Left renal pelvis (tissue), 4 donors: ENCODE measurements around the gene RALY. TPM values are rescaled to one million over a fixed set of nuclear protein-coding genes. Genes with fewer than 3 reads are reported as not detected.

Experiments used
- DNase-seq, 4 donors: peaks; one replicate each; pipeline ENCODE4 v3.0.0-alpha.2; 2013; ENCODE audit warnings: low read depth in 4 of 4, low spot score in 3 of 4
- polyA plus RNA-seq, 4 donors: library from polyadenylated mRNA; unstranded; fragments of 120-200 nt; gene quantifications; one replicate each; pipeline ENCODE4 v1.2.1, GENCODE V29; 2013; ENCODE audit not compliant: insufficient read length in 4 of 4

RALY gene
- polyA plus RNA-seq, 4 donors = 146 to 190 (median 160) TPM

DNA sequence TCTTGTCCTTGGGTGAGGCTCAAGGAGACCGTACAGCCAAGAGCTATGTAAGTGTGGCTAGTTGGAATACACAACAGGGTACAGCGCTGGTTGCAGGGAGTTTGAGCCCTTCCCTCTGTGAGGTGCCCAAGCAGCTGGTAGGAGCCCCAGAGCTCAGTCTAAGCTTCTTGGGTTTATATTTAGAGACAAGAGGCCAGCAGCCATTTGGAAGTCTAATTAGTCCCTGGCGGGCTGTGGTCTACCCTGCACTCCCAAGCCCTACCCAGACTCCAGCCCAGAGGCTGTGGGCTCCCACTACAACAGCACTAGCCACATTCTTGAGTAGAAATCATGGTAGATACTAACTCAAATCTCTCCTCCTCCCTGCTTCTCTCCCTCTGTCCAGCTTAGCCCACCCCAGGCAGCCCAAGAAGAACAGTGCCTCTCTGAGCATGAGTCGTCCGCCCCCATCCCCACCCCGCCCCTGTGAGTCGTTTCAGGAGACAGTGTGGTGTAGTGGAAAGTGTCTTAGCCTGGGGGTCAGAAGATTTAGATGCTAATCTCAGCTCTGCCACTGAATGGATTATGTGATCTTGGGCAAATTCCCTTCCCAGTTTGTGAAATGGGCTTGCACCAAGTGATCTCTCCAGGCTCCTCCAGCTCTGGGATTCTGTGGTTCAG is 80.5 kb downstream of the RALY start:
- DNase-seq = no peak

DNA sequence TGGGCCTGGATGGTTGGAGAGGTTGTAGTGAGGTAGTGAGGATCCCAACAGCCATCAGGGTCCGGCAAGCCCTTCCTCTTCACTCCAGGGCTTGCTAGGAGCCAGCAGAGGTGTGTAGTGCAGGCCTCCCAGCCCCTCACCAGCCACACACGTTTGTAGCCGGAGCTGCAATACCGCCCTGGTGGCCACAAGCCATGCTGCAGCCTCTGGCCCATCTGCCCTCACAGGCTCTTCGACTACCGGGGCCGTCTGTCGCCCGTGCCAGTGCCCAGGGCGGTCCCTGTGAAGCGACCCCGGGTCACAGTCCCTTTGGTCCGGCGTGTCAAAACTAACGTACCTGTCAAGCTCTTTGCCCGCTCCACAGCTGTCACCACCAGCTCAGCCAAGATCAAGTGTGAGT is 81.9 kb downstream of the RALY start:
- DNase-seq = no peak

DNA sequence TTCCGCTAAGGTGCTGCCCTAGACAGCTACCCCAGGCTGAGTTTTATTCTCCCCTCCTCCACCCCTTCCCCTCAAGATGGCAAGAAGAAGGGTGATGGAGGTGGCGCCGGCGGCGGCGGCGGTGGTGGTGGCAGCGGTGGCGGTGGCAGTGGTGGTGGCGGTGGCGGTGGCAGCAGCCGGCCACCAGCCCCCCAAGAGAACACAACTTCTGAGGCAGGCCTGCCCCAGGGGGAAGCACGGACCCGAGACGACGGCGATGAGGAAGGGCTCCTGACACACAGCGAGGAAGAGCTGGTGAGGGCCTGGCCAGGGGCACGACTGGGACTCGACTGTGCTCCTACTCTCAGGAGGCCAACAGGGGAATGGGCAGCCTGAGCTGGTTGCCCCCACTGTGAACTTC is 83.2 kb downstream of the RALY start:
- no peak for DNase-seq

DNA sequence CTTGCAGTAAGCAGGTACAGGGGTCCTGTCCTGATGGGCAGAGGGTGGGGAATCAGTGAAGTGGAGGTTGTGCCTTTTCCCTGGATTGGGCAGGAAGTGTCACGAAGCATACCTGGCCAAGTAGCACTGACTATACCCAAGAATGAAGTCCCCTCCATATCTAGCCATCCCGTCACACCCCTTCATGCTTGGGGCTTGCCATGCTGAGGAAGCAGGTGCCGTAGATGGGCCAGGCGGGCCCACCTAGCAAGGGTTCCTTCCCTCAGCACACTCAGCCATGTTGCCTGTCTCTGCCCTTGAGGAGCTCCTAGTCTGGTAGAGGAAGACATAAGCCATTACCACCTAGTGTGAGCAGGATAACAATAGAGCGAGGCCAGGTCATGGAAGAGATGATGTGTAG is 84.8 kb downstream of the RALY start:
- no peak for DNase-seq

DNA sequence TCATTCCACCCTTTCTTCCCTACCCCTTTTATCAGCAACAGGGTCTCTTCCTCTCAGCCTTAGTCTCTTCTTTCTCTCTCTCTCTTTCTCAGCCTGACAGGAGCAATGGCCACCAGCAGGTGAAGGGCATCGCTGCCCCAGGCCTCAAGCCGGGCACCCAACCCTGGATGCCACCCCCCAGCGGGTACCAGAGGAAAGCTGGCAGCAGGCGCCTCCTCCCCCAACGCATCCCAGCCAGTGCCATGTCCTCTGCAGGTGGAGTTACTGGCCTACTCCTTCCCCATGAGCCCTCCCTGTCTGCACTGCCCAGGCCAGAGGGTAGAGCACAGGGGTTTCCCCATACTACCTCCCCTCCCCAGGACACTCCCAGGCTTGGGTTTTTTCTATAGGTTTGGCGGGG is 86.1 kb downstream of the RALY start:
- no peak for DNase-seq

DNA sequence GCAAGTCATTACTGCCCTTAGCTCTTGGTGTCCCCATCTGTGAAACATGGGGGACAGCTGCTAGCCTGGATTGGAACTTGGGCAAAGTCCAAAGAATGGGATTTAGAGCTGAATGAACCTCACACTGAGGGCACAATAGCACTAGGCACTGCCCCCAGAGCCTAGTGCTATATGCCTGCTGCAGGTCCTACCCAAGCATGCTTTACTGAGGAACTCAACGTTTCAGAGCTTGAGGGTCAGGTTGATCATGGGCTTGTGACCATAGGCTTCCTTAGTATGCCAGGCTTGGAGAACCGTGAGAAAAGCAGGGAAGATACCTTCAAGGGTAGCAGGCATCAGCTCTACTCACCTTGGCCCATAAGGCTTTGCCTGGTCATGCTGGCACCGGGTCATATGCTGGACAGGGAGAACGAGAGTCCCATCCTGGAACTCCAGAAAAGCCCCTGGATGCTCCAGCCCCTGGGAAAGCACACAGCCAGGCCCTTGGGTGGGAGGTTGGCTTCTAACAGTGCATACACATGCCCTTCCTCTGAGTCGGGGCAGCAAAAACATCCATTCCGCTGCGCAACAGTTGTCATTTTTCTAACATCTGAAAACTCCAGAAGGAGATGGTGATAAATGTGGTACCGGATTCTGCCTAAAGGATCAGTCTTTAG is 88.6 kb downstream of the RALY start:
- no peak for DNase-seq

DNA sequence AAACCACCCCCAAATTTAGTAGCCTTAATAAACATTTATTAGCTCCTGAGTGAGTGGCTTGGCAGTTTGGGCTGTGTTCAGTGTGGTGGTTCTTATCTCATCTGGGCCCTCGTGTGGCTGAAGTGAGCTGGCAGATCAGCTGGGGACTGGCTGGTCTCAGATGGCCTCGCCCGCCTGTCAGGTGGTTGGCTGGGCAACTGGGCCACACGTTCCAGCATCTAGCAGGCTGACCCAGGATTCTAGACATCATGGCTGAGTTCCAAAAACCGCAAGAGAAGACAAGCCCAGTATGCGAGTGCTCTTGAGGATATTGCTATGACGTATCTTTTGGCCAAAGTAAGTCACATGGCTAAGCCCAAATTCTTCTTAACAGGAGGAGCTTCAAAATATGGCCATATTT is 89.4 kb downstream of the RALY start:
- no peak for DNase-seq

DNA sequence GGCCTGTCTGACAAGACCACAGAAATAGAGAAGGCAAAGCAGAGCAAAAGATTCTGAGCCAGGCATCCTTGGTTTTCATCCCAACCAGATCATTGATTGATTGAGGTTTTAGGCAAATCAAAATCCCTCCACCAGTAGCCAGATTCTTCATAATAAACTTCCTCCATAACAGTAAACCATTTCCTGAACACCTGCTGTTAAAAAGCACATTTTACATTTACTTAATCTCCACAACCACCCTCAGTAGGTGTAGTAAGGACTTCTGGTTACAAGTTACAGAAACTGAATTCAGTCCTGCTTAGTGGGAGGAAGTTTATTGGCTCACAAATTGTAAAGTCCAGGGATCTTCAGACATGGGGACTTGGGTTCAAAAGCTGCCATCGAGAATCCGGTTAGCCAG is 90.1 kb downstream of the RALY start:
- DNase-seq = no peak

DNA sequence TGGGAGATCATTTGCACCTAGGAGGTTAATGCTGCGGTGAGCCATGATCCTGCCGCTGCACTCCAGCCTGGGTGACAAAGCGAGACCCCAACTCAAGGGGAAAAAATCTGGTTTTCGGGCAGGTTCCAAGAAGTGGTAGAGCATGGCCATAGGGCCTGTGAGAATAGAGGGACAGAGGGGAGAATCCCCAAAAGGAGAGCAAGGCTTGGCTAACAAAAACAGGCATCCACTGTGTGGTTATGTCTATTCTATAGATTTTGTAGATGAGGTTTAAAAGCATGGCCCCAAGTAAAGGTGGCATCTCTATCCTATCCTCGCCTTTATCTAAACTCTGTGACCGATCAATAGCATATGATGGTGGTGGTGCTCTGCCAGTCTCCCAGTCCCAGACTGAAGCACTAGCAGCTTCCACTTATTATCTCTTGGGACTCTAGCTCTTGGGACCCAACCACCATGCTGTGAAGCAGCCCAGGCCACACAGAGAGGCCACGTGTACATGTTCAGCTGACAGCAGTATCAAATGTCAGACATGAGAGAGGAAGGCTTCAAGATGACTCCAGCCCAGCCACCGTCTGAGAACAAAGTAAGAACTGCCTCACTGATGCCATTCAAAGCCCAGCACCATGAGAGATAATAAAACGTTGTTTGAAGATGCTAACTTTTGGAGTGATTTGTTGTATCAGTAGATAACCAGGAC is 90.7 kb downstream of the RALY start:
- no peak for DNase-seq

DNA sequence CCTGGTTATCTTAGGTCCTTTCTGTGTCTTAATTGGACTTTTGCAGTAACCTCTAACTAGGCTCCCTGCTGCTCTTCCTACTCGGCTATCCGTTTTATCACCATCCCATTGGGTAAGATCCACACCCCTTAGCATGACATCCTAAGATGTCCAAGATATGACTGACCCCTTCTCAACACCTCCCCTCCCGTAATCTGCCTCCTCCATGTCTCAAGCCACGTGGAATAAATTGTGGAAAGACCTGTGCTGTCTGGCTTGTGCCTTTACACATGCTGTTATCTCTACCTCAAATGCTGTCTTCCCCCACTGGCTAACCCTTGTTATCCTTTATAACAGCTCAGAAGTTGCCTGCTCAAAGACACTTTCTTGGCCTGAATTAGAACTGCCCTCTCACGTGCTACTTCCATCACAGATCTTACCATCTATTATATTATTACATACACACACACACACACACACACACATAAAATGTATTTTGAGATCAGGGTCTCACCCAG is 91.9 kb downstream of the RALY start:
- no peak for DNase-seq

DNA sequence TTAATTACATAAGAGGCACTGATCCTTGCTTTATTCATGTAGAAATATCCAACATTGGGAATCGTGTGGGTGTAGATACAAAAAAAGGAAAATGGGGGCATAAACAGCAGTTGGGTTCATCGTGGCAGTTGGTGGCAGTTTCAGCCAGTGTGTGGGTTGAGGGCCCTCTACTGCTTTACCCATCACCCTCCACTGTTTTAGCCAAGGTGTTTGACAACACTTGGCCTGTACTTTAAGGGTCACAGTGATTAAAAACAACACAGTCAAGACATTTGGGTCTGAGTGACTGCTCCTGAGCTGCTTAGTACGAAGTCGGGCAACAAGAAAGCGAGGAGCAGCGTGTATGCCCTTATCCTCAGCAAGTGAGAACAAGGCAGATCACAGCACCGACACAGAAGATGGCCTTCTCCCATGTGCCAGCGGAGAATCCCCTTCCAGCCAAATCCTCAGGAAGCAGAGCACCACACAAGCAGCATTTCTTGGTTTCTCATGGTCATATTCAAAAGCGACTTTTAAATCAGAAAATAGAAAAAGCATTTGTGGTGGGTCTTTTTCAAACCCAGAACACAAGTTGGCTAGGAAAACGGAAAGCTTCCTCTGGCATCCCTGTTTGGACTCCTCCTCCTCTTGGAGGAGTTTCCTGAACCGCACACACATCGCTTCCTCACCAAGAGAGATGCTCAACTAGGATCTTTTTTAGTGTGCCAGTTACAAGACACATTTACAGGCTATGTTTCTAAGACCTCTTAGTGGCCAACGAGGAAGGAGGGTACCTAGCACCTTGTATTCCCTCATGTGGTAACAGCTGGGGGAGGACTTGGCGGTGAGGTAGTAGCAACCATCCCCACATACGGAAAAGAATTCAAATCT is 94.8 kb downstream of the RALY start:
- no peak for DNase-seq

DNA sequence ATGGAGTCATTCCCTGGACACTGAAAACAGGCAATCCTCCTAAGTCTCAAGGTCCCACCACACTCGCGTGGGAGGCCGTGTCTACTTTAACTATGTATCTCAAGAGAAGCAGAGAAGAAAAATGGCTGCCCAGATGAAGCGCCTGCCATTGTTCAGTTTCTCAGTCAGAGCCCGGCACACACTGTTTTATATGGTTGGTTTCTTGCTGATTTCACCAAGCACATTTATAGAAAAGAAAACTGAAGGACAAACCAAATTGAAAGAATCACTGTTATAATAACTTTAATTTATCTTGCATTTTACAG is 95.4 kb downstream of the RALY start:
- no peak for DNase-seq

DNA sequence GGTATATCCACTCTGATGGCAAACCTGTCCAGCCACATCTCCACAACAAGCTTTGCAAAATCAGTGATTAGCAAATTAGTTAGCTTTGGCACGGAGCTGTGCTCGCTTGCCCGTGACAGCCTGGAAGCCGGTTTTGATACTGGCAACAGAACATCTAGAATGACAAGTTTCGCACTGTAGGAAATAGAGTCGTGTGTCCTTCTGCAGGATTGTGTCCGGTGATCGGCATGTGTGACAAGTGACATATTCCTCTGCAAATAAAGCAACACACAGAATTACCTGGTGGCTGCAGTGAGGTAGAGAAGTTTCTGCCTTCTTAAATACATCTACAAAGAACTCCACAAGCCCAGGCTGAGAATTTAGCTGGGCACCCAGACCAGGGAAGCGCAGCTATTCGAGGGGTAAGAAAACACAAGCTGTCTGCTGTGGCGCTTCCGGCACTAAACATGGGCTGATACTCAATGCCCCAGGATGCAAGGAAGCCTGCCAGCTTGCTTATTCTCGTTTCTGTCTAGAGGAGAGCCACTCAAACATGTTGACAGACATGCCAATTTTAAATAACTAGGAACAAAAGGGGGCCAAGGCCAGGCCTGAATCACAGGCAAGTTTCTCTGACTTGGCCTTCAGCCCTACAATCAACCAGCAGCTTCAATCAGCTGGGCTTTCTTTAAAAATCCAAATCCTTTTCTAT is 96.1 kb downstream of the RALY start:
- DNase-seq = no peak

DNA sequence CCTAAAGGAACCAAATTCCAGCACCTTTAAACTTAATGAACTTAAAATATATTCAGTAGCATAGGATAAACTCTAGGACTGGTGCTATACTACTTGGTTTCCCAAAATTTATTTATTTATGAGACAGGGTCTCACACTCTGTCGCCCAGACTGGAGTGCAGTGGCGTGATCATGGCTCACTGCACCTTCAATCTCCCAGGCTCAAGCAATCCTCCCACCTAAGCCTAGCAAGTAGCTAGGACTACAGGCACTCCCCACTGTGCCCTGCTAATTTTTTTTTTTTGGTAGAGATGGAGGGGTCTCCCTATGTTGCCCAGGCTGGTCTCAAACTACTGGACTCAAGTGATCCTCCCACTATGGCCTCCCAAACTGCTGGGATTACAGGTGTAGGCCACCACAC is 96.9 kb downstream of the RALY start:
- DNase-seq = no peak

DNA sequence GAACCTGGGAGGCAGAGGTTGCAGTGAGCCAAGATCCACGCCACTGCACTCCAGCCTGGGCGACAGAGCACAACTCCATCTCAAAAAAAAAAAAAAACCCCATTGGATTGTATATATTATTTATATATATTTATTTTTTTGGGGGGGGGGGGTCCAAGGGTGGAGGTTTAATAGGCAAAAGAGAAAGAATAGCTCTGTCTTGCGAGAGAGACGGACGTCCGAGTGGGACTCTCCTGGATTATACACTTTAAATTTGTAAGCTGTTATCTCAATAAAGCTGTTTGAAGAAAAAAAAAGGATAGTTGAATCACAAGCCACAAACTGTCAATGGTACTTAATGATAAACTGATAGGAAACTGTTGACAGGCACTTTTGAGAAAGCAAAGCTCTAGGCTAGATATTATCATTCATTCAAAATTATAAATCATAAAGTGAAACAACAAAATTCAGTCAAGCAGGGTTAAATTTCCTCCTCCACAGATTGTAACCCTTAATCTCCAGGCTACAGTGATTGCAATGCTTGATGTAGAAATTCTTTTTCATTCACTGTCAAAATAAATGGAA is 98.0 kb downstream of the RALY start:
- DNase-seq = no peak

DNA sequence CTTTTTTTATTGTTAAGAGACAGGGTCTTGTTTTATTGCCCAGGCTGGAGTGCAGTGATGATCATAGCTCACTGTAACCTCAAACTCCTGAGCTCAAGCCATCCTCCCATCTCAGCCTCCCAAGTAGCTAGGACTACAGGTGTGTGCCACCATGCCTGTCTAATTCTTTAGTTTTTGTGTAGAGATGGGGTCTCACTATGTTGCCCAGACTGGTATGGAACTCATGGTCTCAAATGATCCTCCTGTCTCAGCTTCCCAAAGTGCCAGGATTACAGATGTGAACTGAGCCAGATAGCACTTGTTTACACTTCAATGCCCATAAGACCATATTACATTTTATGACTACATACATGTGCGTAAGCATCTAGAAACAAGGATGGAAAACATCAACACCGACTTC is 100.2 kb downstream of the RALY start:
- DNase-seq = no peak

DNA sequence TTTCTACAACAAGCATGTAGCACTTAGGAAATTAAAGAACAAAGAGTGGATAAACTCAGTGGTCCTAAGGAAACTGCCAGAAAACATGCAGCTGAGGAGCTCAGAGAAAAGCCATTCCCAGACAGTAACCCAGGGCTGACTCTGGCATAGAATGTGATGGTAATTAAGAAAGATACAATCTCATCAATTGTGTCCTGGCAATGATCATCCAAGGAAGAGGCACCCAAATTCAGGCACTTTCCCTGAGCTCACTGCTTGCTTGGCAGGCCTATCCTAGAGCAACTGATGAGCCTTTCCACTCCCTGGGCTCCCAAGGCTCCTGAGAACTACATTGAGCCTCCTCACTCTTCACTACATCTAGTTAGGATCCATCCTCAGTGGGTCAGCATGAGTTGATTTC is 102.1 kb downstream of the RALY start:
- no peak for DNase-seq

DNA sequence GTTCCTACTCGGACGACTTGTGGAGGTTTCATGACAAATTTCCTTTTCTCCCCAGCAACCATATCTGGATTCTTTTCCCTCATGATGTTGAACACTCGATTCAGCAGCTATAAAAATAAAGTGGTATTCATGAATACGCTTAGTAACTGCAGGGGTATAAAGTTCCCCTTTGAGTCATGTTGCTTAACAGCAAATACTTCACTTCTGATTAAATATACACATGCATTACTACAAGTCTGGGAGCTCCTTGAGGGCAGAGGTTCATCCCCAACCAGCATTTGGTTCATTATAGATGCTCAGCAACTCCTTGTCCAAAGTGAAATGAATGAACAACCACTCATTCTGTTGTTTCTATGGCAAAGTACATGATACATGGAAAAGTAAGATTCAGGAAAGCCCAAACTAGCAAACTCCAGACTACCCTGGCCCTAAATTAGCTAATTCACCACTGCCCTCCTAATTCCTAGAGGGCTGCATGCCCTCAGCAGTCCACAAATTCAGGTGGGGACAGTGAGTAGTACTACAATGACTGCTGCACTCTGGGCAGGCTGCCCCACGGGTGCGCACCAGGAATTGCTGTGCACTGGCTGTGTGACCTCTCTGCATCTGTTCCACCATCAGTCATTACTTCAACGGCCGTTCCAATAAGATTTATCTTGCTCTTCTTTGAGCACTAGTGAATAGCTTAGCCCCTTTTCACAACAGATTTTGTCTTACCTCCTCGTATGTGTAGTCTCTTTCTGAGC is 103.2 kb downstream of the RALY start:
- no peak for DNase-seq

DNA sequence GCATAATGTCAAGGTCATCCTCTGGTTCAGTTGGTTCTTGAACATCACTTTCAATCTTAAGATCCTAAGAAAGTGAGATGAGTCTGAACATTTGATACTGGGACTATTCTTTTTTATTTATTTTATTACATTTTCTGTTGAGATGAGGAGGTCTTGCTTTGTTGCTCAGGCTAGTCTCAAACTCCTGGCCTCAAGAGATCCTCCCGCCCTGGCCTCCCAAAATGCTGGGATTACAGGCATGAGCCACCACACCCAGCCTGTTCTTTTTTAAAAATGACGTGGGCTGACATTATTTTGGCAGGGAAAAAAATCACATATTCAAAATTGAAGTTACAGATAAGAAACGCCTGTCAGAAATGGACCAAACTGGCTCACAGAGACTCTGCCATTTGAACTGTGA is 104.9 kb downstream of the RALY start:
- DNase-seq = no peak

DNA sequence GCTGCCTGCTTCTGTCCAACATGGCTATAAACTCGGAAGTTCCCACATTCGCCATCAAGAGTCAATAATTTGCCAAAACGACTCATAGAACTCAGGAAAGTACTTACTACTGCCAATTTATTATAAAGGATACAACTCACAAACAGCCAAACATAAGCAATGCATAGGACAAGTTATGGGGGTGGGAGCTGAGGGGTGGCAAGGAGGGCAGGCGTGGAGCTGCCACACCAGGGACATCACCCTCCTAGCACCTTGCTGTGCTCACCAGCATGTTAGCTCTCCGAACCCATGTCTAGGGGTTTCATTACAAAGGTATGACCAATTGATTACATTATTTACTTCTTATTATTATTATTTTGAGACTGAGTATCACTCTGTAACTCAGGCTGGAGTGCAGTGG is 106.0 kb downstream of the RALY start:
- DNase-seq = no peak
